Type B pancreatic cell (in vitro differentiated cells): ENCODE data around the gene LAMA5. TPM values are rescaled to one million over a fixed set of nuclear protein-coding genes. Genes with fewer than 3 reads are reported as not detected.

ENCODE experiments used
- DNase-seq: peaks from one replicate; pipeline ENCODE4 v3.0.0; 2021; ENCODE audit warnings: mixed read lengths; ENCODE audit not compliant: unreplicated experiment; ENCODE audit errors: extremely low spot score
- H3K27ac Mint-ChIP-seq: 2 replicates; pipeline ENCODE4 v1.8.0; 2021; ENCODE audit warnings: mild to moderate bottlenecking, mixed read lengths
- H3K27me3 Mint-ChIP-seq: 2 replicates; pipeline ENCODE4 v1.8.0; 2021; ENCODE audit warnings: mixed read lengths
- H3K36me3 Mint-ChIP-seq: 2 replicates; pipeline ENCODE4 v1.8.0; 2021; ENCODE audit warnings: mixed read lengths
- H3K4me1 Mint-ChIP-seq: one replicate; pipeline ENCODE4 v1.8.0; 2021; ENCODE audit warnings: mixed read lengths; ENCODE audit not compliant: unreplicated experiment
- H3K4me3 Mint-ChIP-seq: 2 replicates; pipeline ENCODE4 v1.8.0; 2021; ENCODE audit warnings: mild to moderate bottlenecking, mixed read lengths
- H3K9me3 Mint-ChIP-seq: 2 replicates; pipeline ENCODE4 v1.8.0; 2021; ENCODE audit warnings: mixed read lengths
- CTCF ChIP-seq: fragments of 200-600 bp; sonication (generic); conservative IDR thresholded peaks from 2 replicates; pipeline ENCODE4 v1.5.0; 2021; ENCODE audit warnings: antibody characterized with exemption, mild to moderate bottlenecking
- total RNA-seq: library from RNA; stranded (reverse); gene quantifications from 2 replicates; pipeline ENCODE4 v1.2.1, GENCODE V29; 2021; ENCODE audit warnings: low replicate concordance

The LAMA5 gene
- total RNA-seq, 1 donor from 2014 or later, result 246 TPM

GRCh38 chr20:62396367-62397239 is 29.5 kb upstream of the LAMA5 start:
- Mint-ChIP-seq H3K4me1 (no peaks in the 10 kb centered on the region), H3K9me3 (no peaks in the 10 kb centered on the region), H3K27me3 (no peaks in the 10 kb centered on the region), H3K36me3 (no peaks in the 10 kb centered on the region), H3K27ac (no peak overlapping the region), H3K4me3 (no peak overlapping the region)
- no peak for DNase-seq
- no peak for TF ChIP-seq CTCF

- H3K36me3 Mint-ChIP-seq, result no peaks in the 10 kb centered on the region
- no peak overlapping the region for H3K27ac Mint-ChIP-seq
- no peak overlapping the region for H3K4me3 Mint-ChIP-seq
- no peaks in the 10 kb centered on the region for H3K4me1 Mint-ChIP-seq
- TF ChIP-seq CTCF, result no peak
- H3K9me3 Mint-ChIP-seq, result no peaks in the 10 kb centered on the region
- no peaks in the 10 kb centered on the region for H3K27me3 Mint-ChIP-seq
- no peak for DNase-seq
Observed at GRCh38 chr20:62395311-62396242, 28.5 kb upstream of the LAMA5 start.

- Mint-ChIP-seq H3K9me3 (no peaks in the 10 kb centered on the region), H3K27me3 (no peaks in the 10 kb centered on the region), H3K36me3 (no peaks in the 10 kb centered on the region), H3K27ac (no peak overlapping the region), H3K4me3 (no peak overlapping the region), H3K4me1 (no peaks in the 10 kb centered on the region)
- no peak for TF ChIP-seq CTCF
- DNase-seq, result no peak
Observed at GRCh38 chr20:62394248-62395245, 27.4 kb upstream of the LAMA5 start.

DNA sequence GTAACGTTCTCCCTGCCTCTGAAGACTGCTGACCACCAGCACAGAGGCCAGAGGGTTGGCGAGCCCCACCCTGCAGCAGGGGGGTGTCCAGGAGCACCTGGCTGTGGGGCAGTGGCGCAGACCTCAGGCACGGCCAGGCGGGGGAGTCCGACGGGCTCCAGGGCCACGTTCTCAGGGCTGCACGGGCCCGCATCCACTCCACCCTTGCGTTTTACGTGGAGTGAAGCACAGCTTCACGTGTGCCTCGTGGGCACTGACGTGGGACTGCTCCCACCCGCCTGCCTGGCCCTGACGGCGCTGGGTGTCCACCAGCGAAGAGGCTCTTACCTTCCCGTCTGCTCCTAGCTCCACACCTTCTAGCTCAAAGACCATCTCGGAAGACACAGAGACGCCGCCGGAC is 26.7 kb upstream of the LAMA5 start:
- no peak overlapping the region for H3K27ac Mint-ChIP-seq
- no peak for TF ChIP-seq CTCF

DNA sequence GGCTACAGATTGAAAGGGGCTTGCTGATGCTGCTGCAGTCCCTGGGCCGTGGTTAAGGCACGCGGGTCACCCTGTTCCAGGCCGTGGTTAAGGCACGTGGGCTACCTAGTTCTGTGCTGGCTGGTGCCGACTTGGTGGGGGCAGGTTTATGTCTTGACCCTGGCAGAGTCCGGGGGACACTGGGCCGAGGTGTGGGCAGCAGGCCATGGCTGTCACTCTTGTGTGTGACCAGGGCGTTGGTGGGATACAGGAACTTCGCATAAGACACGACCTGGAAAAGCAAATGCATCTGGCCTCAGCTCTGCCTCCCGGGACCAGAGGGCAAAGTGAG is 26.2 kb upstream of the LAMA5 start:
- Mint-ChIP-seq H3K27me3 (no peaks in the 10 kb centered on the region), H3K9me3 (no peaks in the 10 kb centered on the region), H3K4me1 (peaks cover 6% of the 10 kb centered on the region), H3K36me3 (peaks cover 7% of the 10 kb centered on the region), H3K27ac (no peak overlapping the region), H3K4me3 (no peak overlapping the region)
- TF ChIP-seq CTCF, result no peak
- DNase-seq, result no peak

More for the DNA sequence above, 26.7 kb upstream of the LAMA5 start:
- no peak for DNase-seq
- Mint-ChIP-seq H3K4me3 (no peak overlapping the region), H3K9me3 (no peaks in the 10 kb centered on the region), H3K27me3 (no peaks in the 10 kb centered on the region), H3K4me1 (peaks cover 2% of the 10 kb centered on the region), H3K36me3 (peaks cover 5% of the 10 kb centered on the region)
